ENCODE measurements around the gene OXTR.
A peak's percentile ranks its signal among the peaks of the same experiment; 100 is the strongest.
"Not testable (repeated sequence)": the region's sequence is repeated elsewhere in the genome, so short reads cannot be mapped to it uniquely, and the experiment has no call there.

OXTR gene

GRCh38 chr3:8741581-8742261 lies 27.7 kb downstream of the OXTR start:
- DNase-seq (ENCODE audit: low read depth), result peak; percentile 34

- DNase-seq (ENCODE audit: low read depth), result peak; percentile 26
Observed at GRCh38 chr3:8739757-8740504, 29.5 kb downstream of the OXTR start.

- no peak for DNase-seq (ENCODE audit: low read depth)
Observed at GRCh38 chr3:8738639-8739038, 30.8 kb downstream of the OXTR start.

GRCh38 chr3:8737823-8738222 lies 31.6 kb downstream of the OXTR start:
- DNase-seq (ENCODE audit: low read depth), result no peak

- no peak for DNase-seq (ENCODE audit: low read depth)
Observed at GRCh38 chr3:8737301-8737700, 32.1 kb downstream of the OXTR start.

GRCh38 chr3:8736436-8736835 lies 33.0 kb downstream of the OXTR start:
- no peak for DNase-seq (ENCODE audit: low read depth)

- DNase-seq (ENCODE audit: low read depth), result no peak
Observed at GRCh38 chr3:8734908-8735307, 34.5 kb downstream of the OXTR start.

GRCh38 chr3:8734137-8734878 lies 35.1 kb downstream of the OXTR start:
- no peak for DNase-seq (ENCODE audit: low read depth)

GRCh38 chr3:8733332-8734094 lies 35.9 kb downstream of the OXTR start, which contains the start of gene CAV3:
Gene CAV3 (plus strand): TSS chr3:8733802. CDS start chr3:8733877, 75 bp downstream.
- DNase-seq (ENCODE audit: low read depth), result no peak

- DNase-seq (ENCODE audit: low read depth), result no peak
Observed at GRCh38 chr3:8732413-8732812, 37.0 kb downstream of the OXTR start.

GRCh38 chr3:8730656-8731055 lies 38.8 kb downstream of the OXTR start:
- DNase-seq (ENCODE audit: low read depth), result no peak

GRCh38 chr3:8729479-8729878 lies 39.9 kb downstream of the OXTR start:
- DNase-seq (ENCODE audit: low read depth), result no peak

- no peak for DNase-seq (ENCODE audit: low read depth)
Observed at GRCh38 chr3:8727605-8728512, 41.6 kb downstream of the OXTR start.

GRCh38 chr3:8724108-8724752 lies 45.2 kb downstream of the OXTR start:
- no peak for DNase-seq (ENCODE audit: low read depth)

- DNase-seq (ENCODE audit: low read depth), result no peak
Observed at GRCh38 chr3:8723612-8724011, 45.8 kb downstream of the OXTR start.

- DNase-seq (ENCODE audit: low read depth), result no peak
Observed at GRCh38 chr3:8722808-8723207, 46.6 kb downstream of the OXTR start.

GRCh38 chr3:8715757-8716156 lies 53.7 kb downstream of the OXTR start:
- not testable (repeated sequence) for DNase-seq (ENCODE audit: low read depth)

- DNase-seq (ENCODE audit: low read depth), result no peak
Observed at GRCh38 chr3:8713901-8714759, 55.3 kb downstream of the OXTR start.

GRCh38 chr3:8712908-8713255 lies 56.5 kb downstream of the OXTR start:
- no peak for DNase-seq (ENCODE audit: low read depth)

Measured in fibroblast of the conjunctiva (primary cell).